GM18858 (cell line): ENCODE measurements around the gene EIF2AK3.

Source experiments
- ATAC-seq: cut with Tn5 transposase; IDR thresholded peaks from one replicate; pipeline ENCODE4 v1.9.1; 2021; ENCODE audit not compliant: unreplicated experiment

EIF2AK3 gene

GRCh38 chr2:88545118-88545517 lies 82.1 kb downstream of the EIF2AK3 start:
- no peak for ATAC-seq

GRCh38 chr2:88543541-88544057 lies 83.7 kb downstream of the EIF2AK3 start:
- ATAC-seq = no peak

- ATAC-seq = no peak
Observed at GRCh38 chr2:88542668-88543067, 84.6 kb downstream of the EIF2AK3 start.

GRCh38 chr2:88540346-88540745 lies 86.9 kb downstream of the EIF2AK3 start:
- no peak for ATAC-seq

GRCh38 chr2:88538362-88538917 lies 88.8 kb downstream of the EIF2AK3 start:
- ATAC-seq = no peak

GRCh38 chr2:88537640-88538039 lies 89.6 kb downstream of the EIF2AK3 start:
- ATAC-seq = no peak

- ATAC-seq = no peak
Observed at GRCh38 chr2:88530081-88530480, 97.2 kb downstream of the EIF2AK3 start.

- no peak for ATAC-seq
Observed at GRCh38 chr2:88521445-88522073, 105.7 kb downstream of the EIF2AK3 start.

GRCh38 chr2:88517759-88518201 lies 109.5 kb downstream of the EIF2AK3 start:
- ATAC-seq = no peak
